ENCODE measurements around the gene C6orf141. TPM values are rescaled to one million over a fixed set of nuclear protein-coding genes. Genes with fewer than 3 reads are reported as not detected.

The C6orf141 gene
- total and polyA plus RNA-seq, 8 donors: 2.4 to 21.1 (median 7.4) TPM

DNA sequence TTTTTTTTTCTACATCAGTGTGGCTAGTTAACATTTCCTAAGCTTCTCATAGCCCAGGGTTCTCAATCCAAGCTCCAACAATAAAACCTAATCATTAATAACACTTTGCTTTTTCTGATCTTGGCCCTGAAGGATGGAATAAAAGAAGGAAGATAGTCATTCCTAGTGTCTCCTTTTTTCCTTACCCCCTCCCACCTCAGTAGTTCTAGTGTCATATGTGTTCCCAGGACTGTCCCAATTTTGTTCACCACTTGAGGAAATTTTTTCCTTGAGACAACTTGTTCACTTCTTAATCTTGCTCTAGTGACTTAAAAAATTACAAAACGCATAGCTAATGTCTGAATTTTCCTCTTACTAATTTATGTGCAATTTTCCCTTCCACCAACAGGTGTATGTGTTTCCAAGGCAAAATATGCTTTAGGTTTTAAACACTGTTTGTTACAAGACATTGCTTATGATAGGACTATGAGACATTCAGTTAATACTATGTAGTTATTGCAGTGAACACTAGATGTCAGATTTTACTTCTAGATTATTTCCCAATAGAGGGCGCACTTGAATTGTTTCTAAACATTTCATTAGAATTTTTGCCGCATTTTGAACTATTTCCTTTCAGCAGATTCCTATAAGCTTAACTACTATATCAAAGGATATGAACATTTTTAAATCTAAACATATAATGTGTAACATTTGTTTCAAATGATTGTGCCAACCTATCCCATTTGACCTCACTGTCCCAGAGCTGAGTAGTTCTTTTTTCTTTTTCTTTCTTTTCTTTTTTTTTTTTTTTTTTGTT is 18.5 kb upstream of the C6orf141 start:
- H3K27me3 ChIP-seq: no peaks in the 10 kb centered on the region
- DNase-seq (no peak), FAIRE-seq (peak; percentile 96), ATAC-seq (peak; percentile 92 to 99 (median 96))
- no peaks in the 10 kb centered on the region for H3K36me3 ChIP-seq
- H3K4me3 ChIP-seq: peak overlapping the region in 1 of 4 donors; percentile 21
- 1 to 2% methylated on average over 3 of the region's 3 CpGs for WGBS, 2 donors
- TF ChIP-seq, protein P1, sequence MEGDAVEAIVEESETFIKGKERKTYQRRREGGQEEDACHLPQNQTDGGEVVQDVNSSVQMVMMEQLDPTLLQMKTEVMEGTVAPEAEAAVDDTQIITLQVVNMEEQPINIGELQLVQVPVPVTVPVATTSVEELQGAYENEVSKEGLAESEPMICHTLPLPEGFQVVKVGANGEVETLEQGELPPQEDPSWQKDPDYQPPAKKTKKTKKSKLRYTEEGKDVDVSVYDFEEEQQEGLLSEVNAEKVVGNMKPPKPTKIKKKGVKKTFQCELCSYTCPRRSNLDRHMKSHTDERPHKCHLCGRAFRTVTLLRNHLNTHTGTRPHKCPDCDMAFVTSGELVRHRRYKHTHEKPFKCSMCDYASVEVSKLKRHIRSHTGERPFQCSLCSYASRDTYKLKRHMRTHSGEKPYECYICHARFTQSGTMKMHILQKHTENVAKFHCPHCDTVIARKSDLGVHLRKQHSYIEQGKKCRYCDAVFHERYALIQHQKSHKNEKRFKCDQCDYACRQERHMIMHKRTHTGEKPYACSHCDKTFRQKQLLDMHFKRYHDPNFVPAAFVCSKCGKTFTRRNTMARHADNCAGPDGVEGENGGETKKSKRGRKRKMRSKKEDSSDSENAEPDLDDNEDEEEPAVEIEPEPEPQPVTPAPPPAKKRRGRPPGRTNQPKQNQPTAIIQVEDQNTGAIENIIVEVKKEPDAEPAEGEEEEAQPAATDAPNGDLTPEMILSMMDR (IDR thresholded peaks at IDR 0.05): peak; percentile 20 to 61 (median 58)
- no peaks in the 10 kb centered on the region for H3K9me3 ChIP-seq
- no peak overlapping the region for H3K27ac ChIP-seq
- intact Hi-C loops (cut with DNase I): loop anchor here in 2 of 3 donors (5.0 to 10.0 kb wide), 2 partner anchors 73 to 75 kb away; no protein-coding TSS in a partner anchor
- no peaks in the 10 kb centered on the region for H3K4me1 ChIP-seq

DNA sequence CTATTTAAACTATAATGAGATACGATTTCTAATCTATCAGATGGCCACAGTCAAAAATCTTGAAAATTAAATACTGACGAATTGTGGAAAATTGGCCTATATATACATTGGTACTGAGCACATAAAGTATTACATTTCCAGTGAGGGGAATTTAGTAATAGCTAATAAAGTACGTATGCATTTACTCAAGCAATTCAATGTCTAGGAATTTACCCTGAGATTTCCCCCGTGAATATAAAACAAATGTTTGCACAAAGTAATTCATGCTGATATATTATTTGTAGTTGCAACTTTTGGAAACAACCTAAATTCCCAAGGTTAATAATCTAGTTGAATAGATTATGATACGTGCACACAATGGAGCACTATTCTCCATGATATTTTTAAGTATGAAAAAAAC is 14.7 kb upstream of the C6orf141 start:
- WGBS, 2 donors: 48 to 54% methylated on average over 5 of the region's 5 CpGs
- DNase-seq (no peak), ATAC-seq (no peak), FAIRE-seq (no peak)
- Histone ChIP-seq H3K36me3 (no peaks in the 10 kb centered on the region), H3K27ac (no peak overlapping the region), H3K27me3 (no peaks in the 10 kb centered on the region), H3K4me3 (no peak overlapping the region), H3K4me1 (peaks cover 0 to 1% (median 0%) of the 10 kb centered on the region in 3 donors), H3K9me3 (no peaks in the 10 kb centered on the region)
- TF ChIP-seq, protein P1 (IDR thresholded peaks at IDR 0.05): no peak
- intact Hi-C loops (cut with DNase I): loop anchor here in 1 of 3 donors (10.0 kb wide), 1 partner anchor 69 kb away; no protein-coding TSS in a partner anchor

DNA sequence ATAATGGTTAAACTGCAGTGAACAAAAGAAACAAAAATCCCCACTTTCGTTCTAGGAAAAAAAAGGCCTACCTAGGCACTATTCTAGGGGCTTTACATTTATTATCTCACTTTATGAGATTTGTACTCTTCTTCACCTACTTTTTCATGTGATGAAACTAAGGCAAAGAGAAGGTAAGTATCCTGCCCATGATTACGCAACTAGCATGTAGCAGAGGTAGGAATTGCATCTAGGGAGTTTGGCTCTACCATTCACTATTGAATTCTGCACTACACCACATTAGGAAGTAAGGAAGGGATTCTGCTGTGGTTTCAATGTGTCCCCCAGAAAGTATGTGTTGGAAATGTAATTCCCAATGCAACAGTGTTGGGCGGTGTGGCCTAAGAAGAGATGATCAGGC is 11.4 kb upstream of the C6orf141 start:
- intact Hi-C loops (cut with DNase I): loop anchor here in 1 of 3 donors (10.0 kb wide), 1 partner anchor 66 kb away; no protein-coding TSS in a partner anchor
- no peak overlapping the region for H3K27ac ChIP-seq
- H3K4me1 ChIP-seq: peaks cover 0 to 8% (median 6%) of the 10 kb centered on the region in 3 donors
- no peak overlapping the region for H3K4me3 ChIP-seq
- no peak for DNase-seq
- 94 to 95% methylated on average over 3 of the region's 3 CpGs for WGBS, 2 donors
- no peak for FAIRE-seq
- no peaks in the 10 kb centered on the region for H3K27me3 ChIP-seq
- H3K9me3 ChIP-seq: no peaks in the 10 kb centered on the region
- TF ChIP-seq, protein P1 (IDR thresholded peaks at IDR 0.05): no peak
- no peaks in the 10 kb centered on the region for H3K36me3 ChIP-seq
- ATAC-seq: no peak

DNA sequence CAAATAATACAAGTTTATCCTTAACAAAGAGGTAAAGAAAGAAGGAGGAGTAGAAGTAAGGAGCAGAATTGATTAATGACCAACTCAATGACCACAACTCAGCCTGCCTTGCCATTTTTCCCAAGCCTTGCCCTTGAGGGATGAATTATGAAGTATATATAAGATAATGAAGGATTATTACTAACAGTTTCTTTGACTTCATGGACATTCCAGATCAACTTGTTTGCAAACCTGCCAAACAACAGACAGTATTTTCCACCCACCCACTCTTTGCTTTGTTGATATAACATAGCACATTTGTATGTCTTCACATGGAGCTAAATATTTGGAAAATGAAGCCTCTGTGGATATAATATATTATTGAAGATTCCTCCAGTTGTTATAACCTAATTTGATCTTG is 9.9 kb upstream of the C6orf141 start:
- peaks cover 0 to 8% (median 6%) of the 10 kb centered on the region in 3 donors for H3K4me1 ChIP-seq
- DNase-seq: no peak
- intact Hi-C loops (cut with DNase I): no loop called here
- H3K27ac ChIP-seq: no peak overlapping the region
- ATAC-seq: no peak
- TF ChIP-seq, protein P1 (IDR thresholded peaks at IDR 0.05): no peak
- no peak for FAIRE-seq
- H3K27me3 ChIP-seq: no peaks in the 10 kb centered on the region
- no peaks in the 10 kb centered on the region for H3K36me3 ChIP-seq
- no peak overlapping the region for H3K4me3 ChIP-seq
- no peaks in the 10 kb centered on the region for H3K9me3 ChIP-seq

DNA sequence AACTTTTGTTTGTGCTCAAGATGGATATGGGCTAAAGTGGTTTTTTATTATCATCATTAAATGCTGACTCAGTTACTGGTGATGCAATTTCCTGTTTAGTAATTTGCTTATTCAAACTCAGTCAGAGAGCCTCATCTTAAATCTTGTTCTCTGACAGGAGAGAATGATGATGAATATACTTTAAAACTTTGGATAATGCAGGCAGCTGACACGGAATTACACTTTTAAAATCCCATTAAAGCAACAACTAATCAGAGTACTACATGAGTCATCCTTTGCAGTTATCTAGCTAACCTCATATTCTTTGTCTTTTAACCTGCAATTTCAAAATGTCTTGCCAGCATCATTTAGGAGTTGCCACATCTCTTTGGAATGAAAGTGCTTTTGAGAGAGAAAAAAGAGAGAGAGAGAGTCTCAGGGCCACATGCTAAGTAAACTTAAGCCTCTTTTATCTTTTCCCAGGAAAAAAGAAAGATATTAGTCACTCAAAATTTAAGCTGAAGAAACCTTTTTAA is 9.2 kb upstream of the C6orf141 start:
- FAIRE-seq: no peak
- H3K4me1 ChIP-seq: peaks cover 0 to 8% (median 6%) of the 10 kb centered on the region in 3 donors
- 28 to 36% methylated on average over 1 of the region's 1 CpG for WGBS, 2 donors
- no peak overlapping the region for H3K4me3 ChIP-seq
- no peak overlapping the region for H3K27ac ChIP-seq
- no peaks in the 10 kb centered on the region for H3K36me3 ChIP-seq
- TF ChIP-seq, protein P1 (IDR thresholded peaks at IDR 0.05): no peak
- no peaks in the 10 kb centered on the region for H3K27me3 ChIP-seq
- H3K9me3 ChIP-seq: no peaks in the 10 kb centered on the region
- no peak for DNase-seq
- peak; percentile 34 to 60 (median 36) for ATAC-seq
- intact Hi-C loops (cut with DNase I): no loop called here
